ENCODE data around the gene PDE4D.
"Not testable (repeated sequence)": the region's sequence is repeated elsewhere in the genome, so short reads cannot be mapped to it uniquely, and the experiment has no call there.

PDE4D gene

DNA sequence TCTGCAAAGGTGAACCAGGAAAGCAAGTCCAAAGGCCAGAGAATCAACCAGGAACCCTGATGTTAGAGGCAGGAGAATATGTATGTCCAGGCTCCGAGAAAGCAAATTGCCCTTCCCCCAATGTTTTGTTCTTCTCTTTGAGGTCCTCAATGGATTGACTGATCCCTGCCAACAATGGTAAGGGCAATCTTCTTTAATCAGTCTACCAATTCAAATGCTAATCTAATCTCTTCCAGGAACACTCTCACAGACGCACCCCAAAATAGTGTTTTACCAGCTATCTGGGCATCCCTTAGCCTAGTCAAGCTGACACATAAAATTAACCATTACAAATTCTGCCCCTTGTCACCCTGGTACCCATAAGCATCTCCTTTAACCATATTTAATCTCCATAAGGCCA lies 912.6 kb downstream of the PDE4D start:
- FAIRE-seq: no peak

DNA sequence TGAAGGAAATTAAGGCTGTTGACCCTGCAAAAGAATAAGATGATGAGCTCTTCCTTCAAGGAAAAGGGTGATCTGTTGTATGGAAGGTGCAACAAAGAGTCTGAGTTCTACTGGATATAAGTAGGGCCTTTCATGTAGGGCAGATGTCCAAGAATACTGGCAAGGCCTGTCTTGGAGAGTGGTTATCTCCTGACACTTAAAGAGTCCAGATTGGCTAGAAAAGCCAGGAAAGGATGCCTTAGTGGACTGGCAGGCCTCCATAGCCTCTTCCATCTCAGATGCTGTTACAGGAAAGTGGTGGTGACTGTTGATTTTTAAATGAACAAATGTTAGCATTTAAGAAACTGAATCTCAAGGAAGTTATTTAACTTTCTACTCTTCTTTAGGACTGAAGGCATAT lies 914.4 kb downstream of the PDE4D start:
- no peak for FAIRE-seq

DNA sequence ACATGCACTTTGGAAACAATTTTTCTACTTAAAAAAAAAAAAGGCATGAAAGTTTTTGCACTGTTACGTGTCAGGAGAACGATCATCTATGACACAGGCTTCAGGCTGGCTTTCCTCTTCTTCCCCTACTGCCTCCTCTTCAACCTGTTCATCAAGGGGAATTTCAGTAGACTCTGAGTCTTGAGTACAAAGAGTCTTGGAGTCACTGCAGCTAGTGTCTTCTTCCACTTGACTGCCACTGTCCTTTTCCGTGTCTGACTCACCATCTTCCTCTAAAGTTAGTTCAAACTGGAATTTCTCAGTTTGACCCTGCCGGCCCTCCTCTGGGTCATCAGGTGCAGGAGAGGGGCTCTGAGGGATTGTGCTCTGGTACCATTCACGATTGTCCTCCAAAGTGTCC lies 918.9 kb downstream of the PDE4D start:
- FAIRE-seq: no peak

DNA sequence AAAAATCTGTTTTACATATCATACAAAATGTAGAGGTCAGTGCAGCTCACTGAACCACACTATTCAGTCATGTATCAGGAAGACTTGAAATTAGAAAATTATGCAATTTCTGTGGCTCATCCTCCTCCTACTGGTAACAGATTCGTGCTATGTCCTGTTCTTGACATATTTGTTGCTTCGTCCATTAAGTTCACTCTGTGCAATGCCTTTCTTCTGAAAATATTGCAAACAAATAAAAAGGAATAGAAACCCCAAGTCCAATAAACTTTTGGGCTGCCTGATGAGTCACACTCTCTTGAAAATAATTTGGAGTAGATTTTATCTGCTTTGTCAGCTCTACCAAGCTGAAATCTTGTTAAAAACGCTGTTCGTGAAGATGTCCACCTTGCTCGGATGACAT lies 919.4 kb downstream of the PDE4D start:
- no peak for FAIRE-seq

DNA sequence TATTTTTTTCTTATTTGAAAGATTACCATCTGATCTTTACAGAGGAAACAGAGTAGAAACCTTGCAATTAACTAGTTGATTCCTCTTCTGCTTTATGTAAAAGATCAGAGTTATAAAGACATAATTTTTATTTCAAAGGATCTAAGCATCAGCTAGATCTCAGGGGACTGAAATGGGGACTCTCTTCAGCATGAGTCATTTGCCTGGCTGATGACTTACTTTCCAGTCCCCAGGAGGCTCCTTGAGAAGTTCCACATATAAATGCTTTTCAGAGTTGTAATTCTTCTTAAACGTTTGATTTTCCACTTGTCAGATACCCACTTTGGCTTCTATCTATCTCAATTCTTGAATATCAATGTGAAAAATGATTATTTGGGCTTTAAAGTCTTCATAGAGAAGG lies 921.2 kb downstream of the PDE4D start:
- no peak for FAIRE-seq

DNA sequence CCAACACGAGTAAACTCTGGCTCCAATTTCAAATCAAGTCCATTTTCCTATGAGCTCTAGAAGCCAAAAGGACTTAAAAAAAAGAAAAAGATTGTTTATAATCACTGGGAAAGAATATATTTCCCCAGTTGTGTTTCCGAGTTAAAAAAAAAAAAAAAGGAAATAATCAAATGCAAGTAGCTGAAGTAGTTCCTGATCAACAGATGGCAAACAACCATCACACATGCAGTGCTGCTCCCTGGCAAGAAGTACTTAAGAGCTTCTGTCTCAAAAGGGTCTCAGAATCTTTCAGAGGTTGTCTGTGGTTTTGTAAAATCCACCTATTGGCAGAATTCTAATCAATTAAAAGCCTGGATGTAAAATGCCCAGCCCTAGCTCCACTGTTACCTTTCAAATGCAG lies 922.8 kb downstream of the PDE4D start:
- no peak for FAIRE-seq

DNA sequence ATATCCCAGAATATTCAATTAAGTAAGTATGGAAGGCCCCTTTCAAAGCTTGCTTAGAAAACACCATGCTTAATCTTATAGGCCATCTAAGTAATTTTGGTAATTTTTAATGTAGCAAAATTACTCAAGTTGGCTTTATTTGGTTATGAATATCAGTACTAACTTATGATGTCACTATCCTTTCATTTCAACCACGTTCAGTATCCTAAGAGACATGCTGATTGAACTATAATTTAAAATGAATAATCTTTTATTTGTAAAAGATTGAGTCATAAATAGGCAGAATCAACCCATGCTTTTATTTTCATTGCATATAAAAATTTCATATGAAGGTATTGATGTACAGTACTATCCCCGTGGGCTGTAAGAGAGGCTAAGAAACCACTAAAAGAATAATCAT lies 923.7 kb downstream of the PDE4D start:
- FAIRE-seq: no peak

DNA sequence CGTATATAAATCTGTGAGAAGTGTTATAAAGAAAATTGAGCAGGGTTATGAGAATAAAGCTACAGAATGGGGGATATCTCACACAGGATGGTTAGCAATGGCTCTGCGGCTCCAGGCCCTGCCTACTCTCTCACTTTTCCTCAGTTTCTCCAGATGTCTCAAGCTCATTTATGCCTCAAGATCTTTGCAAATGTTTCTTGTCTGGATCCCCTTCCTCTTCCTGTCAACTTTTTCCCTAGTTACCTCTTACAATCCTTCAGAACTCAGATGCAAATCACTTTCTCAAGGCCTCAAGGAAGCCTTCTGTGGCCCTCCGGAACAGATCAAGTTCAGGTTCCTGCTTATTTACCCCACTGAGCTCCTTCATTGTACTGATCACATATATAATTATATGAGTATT lies 924.3 kb downstream of the PDE4D start:
- FAIRE-seq: no peak

DNA sequence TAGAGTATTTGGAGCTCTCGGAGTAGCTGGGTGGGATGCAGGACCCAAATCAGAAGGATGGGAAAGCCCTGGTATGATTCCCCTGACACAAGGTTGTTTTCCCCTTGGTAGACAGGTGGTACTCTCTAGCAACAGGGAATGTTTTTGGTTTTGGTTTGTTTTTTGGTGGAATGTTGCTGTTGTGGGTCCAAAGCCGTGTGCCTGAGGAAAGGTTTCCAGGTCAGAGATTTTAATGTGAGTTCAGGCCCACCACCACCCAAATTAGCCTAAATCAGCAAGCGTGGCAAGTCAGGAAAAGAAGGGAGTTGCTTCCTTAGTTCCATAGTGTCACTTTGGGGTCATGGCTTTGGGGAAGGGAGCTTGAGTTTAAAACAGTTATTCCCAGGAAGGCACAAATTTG lies 925.2 kb downstream of the PDE4D start:
- no peak for FAIRE-seq

DNA sequence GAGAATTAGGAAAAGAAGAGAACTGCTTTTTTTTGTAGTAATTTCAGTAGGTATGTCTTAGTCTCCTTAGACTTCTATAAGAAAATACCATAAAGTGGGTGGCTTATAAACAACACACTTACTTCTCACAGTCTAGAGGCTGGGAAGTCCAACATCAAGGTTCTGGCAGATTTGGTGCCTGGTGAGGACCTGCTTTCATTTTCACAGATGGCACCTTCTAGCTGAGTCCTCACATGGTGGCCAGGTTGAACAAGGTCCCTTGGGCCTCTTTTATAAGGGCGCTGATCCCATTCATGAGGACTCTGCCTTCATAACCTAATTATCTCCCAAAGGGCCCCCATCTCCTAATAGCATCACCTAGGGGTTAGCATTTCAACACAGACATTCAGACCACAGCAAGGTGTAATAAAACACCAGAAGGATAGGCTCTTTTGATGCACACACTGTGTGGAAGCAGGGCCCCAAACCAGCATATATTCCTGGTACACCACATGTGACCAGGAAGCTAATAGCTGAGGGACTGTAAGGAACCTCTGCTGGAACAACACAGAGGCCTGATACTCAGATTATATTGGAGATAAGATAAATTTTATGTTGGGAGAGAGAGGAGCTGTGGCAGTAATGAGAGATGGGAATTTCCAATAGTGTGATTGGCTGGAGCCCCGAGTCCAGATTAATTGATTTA lies 925.8 kb downstream of the PDE4D start:
- no peak for FAIRE-seq

DNA sequence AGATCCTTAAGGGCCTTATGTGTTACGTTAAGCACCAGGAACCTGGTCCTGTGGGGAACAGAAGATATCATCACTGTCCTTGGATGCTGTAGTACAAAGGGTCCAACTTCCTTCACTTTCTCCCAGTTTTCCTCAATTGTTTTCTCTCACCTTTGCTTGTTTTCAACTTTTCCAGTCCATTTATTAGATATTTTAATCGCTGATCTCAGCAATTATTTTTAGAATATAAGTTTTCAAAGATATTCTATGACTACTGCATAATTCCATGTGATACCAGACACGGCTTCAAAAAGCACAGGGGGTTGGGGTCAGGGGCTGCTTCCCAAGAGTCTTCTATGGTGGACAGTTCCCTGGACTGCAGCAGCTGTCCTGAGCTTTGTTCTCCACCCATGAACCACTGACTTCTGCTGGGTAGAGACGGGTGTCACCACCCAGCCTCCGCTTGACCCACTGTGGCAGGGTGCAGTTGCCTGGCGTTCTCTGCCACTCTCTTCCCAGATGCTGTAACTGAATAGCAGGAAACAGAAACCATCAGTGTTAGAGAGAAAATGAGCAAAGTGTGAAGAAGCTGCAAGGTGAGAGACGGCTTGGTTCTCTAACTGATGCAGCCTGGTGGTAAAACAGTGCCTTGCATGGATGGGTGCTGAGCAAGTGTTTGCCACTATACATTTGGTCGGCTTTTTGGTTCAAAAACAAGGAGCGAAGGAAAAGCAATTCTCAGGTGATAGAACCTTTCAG lies 927.7 kb downstream of the PDE4D start:
- no peak for FAIRE-seq

DNA sequence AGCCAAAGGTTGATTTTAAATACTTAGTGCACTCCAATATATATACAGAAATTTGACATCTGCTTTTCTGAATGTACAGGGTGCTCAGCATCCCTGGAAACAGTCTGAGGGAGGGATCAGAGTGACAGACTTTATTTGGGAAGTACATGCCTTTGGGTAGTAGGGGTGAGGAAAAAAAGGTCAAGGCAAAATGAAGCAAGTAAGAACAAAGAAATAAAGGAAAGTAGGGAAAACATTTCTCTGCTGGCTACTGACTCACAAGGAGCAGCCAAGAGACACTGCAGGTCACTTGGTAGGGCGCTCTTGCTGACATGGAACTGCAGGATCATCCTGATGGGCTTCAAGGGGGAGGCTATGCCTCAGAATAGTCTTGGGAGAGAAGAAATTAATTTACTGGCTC lies 929.7 kb downstream of the PDE4D start:
- FAIRE-seq: no peak

DNA sequence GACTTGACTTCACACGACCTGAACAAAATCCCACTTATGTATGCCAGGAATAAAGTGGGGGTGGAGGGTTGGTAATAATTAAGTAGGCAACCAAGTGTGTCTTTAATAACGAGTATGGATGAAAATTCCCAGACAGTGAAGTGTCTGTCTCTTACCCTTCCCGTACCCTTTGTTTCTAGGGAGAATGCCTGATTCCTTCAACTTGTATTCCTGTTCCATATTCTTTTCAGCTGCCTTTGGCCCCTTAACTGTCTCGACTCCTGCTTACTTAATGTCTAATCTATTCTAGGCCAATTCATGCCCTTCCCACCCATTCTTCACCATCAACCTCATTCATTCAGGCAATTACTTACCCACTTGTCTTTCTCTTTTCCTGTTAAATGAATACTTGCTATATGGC lies 930.2 kb downstream of the PDE4D start:
- no peak for FAIRE-seq

DNA sequence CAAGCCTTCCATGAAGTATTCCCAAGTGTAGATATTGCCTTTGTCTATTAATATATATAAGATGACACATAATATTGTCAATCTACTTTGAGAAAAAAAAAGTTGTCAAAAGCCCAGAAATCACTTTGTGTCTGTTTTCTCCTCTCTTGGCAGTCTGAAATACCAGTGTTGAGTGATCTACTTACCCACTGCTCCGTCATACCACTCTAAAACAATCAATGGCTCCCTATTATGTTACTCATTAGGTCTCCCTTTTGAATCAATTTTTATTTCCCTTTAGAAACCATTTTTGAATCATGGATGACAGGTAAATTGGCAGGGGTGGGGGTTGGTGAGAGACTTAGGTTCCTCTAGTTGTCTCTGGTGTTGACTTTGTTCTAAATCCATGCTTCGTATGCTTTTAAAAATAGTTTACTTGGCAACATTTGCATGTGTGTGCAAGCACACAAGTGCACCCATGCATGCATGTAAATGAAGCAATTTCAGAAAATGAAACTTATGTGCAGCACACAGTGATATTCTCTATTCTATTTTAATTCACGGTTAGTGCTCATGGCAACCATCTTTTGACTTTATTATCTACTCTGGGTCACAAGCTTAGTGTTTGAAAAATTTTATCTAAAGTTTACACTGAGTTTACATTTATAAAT lies 931.8 kb downstream of the PDE4D start:
- FAIRE-seq: no peak

DNA sequence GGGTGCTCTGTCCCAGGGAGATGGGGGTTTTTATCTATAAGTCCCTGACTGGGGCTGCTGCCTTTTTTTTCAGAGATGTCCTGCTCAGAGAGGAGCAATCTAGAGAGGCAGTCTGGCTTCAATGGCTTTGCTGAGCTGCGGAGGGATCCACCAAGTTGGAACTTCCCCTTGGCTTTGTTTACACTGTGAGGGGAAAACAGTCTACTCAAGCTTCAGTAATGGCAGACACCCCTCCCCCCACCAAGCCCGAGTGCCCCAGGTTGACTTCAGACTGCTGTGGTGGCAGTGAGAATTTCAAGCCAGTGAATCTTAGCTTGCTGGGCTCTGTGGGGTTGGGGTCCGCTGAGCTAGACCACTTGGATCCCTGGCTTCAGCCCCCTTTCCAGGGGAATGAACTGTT lies 934.8 kb downstream of the PDE4D start:
- no peak for FAIRE-seq

DNA sequence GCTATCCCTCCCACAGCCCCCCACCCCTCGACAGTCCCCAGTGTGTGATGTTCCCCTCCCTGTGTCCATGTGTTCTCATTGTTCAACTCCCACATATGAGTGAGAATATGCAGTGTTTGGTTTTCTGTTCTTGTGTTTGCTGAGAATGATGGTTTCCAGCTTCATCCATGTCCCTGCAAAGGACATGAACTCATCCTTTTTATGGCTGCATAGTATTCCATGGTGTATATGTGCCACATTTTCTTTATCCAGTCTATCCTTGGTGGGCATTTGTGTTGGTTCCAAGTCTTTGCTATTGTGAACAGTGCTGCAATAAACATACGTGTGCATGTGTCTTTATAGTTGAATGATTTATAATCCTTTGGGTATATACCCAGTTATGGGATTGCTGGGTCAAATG lies 940.3 kb downstream of the PDE4D start:
- not testable (repeated sequence) for FAIRE-seq

DNA sequence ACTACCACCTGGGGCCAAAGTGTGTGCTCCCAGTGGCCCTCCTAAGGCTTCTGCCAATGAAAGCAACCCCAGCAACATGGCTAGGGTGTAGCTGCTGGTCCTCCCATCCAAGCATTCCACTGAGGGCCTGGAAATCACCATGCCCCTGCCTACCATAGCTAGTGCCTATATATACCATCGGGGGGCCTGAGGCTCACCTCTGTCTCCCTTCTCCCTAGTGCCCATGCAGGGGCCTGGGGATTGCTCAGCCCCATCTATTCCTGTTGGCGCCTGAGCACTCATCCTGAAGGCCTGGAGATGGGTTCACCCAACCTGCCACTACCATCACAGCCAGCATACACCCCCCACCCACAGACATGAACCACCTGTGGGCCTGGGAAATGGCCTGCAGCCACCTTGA lies 943.3 kb downstream of the PDE4D start:
- FAIRE-seq: no peak

DNA sequence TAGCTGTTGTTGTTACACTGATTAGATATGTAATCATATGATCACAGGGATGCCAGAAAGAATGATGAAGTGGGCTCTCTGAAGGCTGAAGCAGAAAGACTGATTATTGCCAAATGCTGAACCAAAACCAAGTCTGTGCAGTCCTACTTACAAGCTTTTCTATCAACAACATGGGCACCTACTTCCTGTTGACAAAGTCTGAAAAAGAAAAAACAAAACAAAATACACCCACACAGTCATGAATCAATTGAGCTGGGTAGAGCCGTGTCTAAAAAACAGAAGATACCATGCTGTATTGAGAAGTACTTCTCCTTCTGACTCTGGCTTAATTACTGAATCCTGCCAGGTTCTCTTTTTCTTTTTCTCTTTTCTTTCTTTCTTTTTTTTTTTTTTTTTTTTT lies 947.3 kb downstream of the PDE4D start:
- no peak for FAIRE-seq

DNA sequence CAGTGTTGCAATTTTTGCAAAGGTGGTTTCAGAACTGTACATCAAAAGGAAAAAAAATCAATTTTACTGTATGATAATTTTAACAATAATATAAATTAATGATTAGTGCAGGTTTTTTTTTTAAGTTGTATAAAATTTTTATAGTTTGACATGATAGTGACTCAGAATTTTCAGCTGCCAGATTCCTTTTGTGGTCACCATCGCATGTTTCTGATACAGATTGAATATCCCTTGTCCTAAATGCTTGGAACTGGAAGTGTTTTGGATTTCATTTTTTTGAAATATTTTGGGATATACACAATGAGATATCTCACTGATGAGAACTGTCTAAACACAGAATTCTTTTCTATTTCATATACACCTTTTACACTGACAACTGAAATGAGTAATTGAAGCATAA lies 949.3 kb downstream of the PDE4D start:
- no peak for FAIRE-seq

DNA sequence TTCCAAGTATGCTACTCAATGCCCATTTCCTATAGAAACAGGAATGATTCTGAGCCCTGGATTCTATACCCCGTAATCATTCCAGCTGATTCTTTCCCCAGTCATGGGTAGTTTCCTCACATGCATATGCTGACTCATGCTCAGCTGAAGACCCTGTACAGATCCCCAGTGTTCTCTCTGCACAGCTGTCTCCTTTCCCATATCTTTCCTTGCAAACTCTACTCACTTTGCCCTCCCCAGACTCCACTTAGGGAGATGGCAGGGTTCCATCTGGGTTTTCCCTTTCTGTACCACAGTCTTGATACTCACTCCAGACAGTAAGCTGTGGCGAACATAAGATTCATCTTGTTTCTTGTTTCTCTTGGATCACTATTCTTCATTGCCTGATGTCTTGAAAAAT lies 953.1 kb downstream of the PDE4D start:
- FAIRE-seq: no peak

DNA sequence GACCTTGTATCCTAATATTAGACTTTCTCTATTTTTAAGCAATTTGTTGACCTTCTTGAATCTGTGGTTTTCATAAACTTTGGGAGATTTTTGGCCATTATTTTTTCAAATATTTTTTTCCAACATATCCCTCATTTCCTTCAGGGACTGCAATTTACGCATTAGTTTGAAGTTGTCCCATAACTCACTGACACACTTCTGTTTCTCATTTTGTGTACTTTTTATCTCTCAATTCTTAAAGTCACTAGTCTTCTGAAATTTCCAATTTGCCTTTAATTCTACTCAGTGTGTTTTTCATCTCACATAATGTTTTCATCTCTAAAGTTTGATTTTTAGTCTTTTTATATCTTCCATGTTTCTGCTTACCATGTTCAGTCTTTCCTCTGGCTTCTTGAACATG lies 953.9 kb downstream of the PDE4D start:
- no peak for FAIRE-seq

DNA sequence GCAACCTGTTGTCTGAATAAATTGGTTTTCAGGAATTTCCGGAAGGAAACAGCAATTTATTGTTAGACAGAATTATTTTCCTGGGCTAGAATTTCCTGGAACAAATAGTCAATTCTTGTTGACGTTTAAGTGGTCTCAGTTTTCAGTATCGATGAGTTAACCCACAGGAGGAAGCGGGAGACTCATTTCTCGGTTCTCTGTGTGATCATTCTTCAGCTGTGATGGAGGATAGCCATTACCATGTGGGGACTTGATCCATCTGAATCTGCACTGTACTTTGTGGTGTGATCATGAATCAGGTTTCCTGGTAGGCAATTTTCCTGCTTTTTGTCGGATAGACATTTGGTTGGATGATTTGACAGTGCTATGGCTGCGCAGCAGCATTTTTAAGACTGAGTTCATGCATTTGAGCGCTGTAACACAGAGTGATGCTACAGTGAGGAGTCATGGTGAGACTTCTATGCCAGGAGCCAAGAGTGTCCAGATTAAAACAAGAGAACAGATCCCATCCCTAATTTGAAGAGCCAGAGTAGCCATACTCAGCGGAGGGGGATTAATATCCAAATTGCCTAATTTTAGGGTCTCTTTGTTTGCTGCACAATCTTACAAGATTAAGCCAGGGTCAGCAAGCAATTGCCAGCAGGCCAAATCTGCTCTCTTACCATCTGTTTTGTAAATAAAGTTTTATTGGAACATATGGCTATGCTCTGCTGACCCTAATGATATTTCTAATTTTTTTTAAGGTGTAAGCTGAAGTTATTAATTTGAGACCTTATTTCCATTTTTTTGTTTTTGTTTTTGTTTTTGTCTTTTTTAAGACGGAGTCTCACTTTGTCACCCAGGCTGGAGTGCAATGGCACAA lies 954.7 kb downstream of the PDE4D start:
- FAIRE-seq: no peak

DNA sequence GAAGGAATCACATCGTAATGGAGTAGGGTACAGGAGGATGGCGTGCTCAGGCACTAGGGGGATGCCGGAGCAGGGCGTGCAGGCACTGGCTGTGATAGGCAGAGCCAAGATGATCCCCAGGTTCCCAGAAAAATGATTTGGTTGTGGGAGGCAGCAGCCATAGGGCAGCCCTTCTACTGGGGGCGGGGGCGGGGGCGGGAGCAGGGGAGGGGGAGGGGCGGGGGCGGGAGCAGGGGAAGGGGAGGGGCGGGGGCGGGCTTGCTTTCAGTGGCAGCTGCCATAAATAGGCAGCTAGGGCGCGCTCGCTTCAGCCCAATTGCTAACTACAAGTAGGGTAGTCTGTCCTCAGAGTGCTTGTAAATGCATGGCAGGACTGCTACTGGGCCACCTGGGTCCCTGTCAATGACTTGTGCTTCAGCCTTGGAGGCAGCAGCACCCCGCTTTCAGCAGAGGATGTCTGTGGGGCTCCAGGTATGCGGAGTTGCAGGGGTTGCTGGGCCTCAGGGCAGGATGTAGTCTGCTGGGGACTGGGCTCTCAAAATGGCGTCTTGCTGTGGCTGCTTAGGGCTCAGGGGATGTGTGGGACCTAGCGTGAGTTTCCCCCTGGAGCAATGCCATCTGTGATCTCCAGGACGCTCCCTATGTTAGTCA lies 956.4 kb downstream of the PDE4D start:
- FAIRE-seq: no peak
